Measurements from ENCODE around the gene DENND5B.
"Not testable (repeated sequence)": the region's sequence is repeated elsewhere in the genome, so short reads cannot be mapped to it uniquely, and the experiment has no call there.

DENND5B gene

DNA sequence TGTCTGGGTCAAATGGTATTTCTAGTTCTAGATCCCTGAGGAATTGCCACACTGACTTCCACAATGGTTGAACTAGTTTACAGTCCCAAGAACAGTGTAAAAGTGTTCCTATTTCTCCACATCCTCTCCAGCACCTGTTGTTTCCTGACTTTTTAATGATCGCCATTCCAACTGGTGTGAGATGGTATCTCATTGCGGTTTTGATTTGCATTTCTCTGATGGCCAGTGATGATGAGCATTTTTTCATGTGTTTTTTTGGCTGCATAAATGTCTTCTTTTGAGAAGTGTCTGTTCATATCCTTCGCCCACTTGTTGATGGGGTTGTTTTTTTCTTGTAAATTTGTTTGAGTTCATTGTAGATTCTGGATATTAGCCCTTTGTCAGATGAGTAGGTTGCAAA is 40.3 kb downstream of the DENND5B start:
- not testable (repeated sequence) for DNase-seq

- no peak for DNase-seq
Measured at GRCh38 chr12:31536672-31537071, 54.3 kb downstream of the DENND5B start.

DNA sequence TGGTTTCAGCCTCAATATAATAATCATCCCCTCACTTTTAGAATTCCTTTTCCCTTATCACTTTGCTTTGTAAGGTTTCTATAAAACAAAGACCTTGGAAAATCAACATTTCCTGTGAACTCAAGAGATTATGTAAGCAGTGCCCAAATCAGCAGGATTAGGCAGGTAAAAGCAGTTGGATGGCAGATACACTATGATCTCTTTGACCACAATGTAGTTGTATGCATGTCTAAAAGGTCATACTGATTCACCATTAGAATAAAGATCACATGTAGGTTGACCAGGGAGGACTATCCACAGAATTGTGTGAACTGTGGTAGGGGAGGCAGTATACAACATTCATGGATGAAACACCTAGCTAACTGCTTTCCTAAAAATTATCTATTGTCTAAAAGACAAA is 57.5 kb downstream of the DENND5B start:
- DNase-seq = no peak

GRCh38 chr12:31531893-31532292 is 59.0 kb downstream of the DENND5B start:
- DNase-seq = no peak

DNA sequence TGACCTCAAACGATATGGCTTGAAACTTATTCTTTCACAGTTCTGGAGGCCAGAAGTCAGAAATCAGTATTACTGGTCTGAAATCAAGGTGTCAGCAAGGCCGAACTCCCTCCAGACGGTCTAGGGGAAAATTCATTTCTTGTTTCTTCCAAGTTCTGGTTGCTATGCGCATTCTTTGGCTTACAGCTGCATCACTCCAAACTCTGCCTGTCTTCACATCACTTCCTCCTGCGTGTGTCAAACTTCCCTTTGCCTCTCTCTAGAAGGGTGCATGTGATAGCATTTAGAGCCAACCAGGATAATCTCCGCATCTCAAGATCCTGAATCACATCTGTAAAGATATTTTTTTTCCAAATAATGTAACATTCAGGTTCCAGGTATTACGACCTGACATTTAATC is 62.8 kb downstream of the DENND5B start:
- no peak for DNase-seq

DNA sequence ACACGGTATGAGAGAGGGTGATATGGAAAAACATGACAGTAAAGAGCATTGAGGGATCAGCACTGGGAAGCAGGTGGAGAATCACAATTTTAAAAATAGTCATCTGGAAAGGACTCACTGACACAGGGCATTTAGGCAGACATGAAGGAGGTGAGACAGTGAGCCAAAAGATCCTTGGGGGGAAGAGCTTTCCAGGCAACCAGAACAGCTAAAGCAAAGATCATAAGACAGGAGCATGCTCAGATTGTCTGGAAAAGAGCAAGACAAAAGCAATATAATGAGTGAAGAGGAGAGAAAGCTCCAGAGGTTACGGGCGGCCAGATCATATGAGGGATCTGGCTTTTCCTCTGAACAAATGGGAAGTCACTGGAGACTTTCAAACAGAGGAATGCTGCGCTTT is 63.9 kb downstream of the DENND5B start:
- DNase-seq = no peak

DNA sequence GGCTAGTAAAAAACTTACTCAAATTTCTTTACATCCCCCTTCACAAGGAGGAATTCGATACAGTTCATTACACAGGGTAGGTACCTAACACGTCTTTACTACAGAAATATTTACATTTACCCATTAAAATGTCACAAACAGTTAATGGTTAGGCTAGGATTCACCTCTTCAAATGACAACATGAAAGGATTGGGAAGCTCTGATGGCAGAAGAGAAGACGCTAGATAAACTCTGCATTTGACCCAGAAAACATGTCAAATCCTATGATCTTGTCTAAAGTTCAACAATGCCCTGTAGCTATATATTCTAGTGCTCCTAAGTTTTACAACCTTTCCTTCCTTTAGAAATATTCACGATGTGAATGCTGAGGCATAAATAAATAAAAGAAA is 64.8 kb downstream of the DENND5B start:
- no peak for DNase-seq

- no peak for DNase-seq
Measured at GRCh38 chr12:31525496-31526157, 65.3 kb downstream of the DENND5B start.

DNA sequence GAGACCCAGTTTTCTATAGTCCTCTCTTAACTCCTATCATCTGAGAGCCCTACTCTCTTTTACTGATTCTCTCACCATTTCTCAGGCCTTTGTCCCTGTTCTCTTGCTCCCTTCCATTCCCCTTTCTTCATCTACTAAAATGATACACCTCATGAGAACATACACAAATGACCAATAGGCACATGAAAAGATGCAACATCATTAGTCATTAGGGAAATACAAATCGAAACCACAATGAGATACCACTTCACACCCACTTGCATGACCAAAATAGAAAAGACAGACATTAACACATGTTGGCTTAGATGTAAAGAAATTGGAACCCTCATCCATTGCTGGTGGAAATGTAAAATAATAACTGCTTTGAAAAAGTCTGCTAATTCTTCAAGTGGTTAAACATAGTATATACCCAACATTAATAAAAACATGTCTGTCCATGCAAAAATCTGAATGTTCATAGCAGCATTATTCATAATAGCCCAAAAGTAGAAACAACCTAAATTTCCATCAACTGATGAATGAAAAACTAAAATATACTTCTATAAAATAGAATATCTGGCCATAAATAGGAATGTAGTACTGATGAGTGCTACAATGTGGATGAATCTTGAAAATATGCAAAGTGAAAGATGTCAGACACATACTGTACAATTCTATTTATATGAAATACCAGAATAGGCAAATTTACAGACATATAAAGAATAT is 66.0 kb downstream of the DENND5B start:
- no peak for DNase-seq

GRCh38 chr12:31523306-31523705 is 67.6 kb downstream of the DENND5B start:
- DNase-seq = no peak

GRCh38 chr12:31522607-31523006 is 68.3 kb downstream of the DENND5B start:
- no peak for DNase-seq

GRCh38 chr12:31521964-31522363 is 69.0 kb downstream of the DENND5B start:
- no peak for DNase-seq

- DNase-seq = no peak
Measured at GRCh38 chr12:31519511-31519910, 71.4 kb downstream of the DENND5B start.

DNA sequence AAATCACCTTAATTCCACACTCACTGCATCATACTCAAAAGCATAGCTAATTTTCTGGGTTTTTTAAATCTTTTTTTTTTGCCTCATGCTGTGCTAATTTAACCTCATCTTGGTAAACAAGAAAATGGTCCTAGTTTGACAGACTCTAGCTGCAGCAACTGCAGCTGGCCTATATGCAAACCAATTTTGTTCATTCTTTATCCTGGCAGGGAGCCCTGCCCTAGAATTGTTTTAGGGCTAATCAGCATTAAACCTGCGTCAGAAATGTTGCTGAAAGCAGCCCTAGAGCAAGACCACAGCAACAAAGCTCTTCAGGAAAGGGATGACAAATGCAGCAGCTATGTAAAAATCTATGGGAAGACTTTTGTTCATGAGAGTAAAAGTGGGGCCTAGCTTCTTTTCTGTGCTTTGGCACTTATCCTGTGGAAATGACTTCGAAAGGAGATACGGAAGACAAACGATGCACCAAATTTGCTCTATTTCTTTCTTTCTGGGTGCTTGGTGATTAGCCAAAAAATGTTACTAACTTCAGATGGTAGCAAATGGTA is 72.2 kb downstream of the DENND5B start:
- DNase-seq = peak; percentile 27

- DNase-seq = no peak
Measured at GRCh38 chr12:31517994-31518393, 72.9 kb downstream of the DENND5B start.

DNA sequence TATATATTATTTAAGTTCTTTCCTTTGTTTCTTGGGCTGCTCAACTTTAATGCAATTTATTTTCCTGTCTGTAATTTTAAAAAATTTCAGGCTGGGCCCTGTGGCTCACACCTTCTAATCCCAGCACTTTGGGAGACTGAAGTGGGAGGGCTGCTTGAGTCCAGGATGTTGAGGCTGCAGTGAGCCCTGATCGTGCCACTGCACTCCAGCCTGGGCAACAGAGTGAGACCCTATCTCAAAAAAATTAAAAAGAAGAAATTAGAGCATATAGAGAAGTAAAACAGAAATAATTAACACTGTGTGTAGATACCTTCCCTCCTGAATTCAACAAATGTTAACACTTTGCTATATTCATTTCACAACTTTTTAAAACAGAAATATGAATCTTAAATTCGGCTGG is 74.2 kb downstream of the DENND5B start:
- no peak for DNase-seq

DNA sequence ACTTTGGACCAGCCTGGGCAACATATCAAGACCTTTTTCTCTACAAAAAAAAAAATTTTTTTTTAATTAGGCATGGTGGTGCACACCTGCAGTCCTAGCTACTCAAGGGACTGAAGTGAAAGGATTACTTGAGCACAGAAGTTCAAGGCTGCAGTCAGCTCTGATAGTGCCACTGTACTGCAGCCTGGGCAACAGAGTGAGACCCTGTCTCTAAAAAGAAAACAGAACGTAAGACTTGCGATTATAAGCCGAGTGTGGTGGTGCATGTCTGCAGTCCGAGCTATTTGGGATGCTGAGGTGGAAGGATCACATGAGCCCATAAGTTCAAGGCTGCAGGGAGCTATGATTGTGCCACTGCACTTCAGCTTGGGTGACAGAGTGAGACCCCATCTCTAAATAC is 76.0 kb downstream of the DENND5B start:
- no peak for DNase-seq

- DNase-seq = no peak
Measured at GRCh38 chr12:31510034-31510433, 80.9 kb downstream of the DENND5B start.

DNA sequence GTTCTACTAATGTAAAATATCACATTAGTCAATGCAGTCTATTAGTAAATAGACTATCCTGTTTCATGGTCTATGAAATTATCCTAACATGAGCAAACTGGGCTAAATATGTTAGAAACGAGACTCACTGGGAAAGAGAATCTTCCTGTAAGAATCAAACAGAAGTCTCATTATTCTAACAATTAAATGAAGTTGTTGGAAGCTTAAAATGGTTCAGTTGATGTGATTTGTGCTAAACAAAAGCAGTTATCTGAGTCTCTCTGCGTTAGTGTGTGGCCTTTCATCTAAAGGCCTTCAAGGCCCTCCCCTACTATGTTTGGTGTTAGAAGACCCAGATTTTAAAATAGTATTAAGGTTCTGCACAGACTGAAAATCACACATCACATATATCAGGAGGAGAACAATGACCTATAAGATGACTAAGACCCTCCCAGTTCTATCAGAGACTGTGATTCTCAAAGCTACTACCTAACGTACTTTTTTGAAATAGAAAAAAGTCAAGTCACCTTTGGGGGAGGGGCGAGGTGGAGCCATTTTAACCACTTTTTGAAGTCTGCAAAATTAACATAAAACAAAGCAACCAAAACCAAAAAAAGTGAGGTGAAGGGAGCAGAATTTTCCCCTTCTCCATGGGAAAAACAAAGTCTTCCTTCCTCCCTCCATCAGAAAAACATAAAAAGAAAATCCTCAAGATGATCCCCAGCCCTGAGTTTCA is 82.3 kb downstream of the DENND5B start:
- no peak for DNase-seq

- DNase-seq = no peak
Measured at GRCh38 chr12:31507966-31508365, 83.0 kb downstream of the DENND5B start.

DNA sequence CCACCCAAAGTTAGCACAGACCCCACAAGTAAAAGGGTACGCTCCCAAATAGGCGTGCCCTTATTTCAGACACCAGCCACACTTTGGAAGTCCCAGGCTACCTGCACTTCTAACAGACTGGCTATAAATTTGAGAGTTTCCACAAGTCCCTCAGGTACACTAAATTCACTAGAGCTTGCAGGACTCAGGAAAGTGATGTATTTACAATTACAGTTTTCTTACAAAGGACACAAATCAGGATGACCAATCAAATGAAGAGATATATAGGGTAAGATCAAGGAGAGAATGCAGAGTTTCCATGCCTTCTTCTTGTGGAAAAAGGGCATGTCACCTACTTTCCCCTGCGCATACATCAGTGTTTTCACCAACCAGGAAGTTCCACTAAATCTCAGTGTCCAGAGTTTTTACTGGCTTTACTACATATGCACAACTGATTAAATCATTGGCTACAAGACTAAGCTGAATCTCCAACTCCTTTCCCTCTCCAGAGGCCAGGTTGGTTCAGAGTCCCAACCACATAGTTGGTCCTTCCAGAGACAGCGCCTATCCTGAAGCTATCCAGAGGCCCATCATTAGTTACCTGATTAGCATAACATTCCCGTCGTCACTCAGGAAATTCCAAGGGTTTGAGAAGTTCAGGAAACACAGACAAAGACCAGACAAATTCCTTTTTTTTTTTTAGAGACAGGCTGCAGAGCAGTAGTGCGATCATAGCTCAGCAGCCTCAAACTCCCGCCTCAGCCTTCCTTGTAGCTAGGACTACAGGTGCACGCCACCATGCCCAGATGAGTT is 84.2 kb downstream of the DENND5B start:
- DNase-seq = no peak

- DNase-seq = no peak
Measured at GRCh38 chr12:31504625-31505222, 86.2 kb downstream of the DENND5B start.

DNA sequence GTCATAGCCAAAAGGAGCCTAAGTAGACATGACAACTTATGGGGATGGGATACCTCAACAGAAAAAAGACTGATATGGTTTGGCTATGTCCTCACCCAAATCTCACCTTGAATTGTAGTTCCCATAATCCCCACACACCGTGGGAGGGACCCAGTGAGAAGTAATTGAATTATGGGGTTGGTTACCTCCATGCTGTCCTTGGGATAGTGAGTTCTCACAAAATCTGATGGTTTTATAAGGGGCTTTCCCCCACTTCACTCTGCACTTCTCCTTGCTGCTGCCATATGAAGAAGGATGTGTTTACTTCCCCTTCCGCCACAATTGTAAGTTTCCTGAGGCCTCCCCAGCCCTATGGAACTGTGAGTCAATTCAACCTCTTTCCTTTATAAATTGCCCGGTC is 89.9 kb downstream of the DENND5B start:
- not testable (repeated sequence) for DNase-seq
